WTC11 (cell line): Measurements from ENCODE around the gene TRAF3IP1. TPM values are rescaled to one million over a fixed set of nuclear protein-coding genes. Genes with fewer than 3 reads are reported as not detected.

ENCODE experiments used
- ATAC-seq: fragments of 200-7000 bp; cut with Tn5 transposase; 2 replicates; pipeline ENCODE4 v1.10.0; 2021; ENCODE audit warnings: mild to moderate bottlenecking, moderate library complexity
- CTCF ChIA-PET: fragments of 300-600 bp; sonication (Branson Sonifier 250); formaldehyde crosslinking; loops from one replicate; lab custom pipeline; 2021; ENCODE audit warnings: antibody characterized with exemption; lab: Charles Lee
- POLR2A ChIA-PET: fragments of 350-600 bp; sonication (Branson Sonifier 250); formaldehyde crosslinking; loops from one replicate; lab custom pipeline; 2021; ENCODE audit warnings: antibody characterized with exemption; lab: Charles Lee
- DNase-seq: peaks from one replicate; pipeline ENCODE4 v3.0.0; 2021; ENCODE audit warnings: low spot score
- H3K27ac Mint-ChIP-seq: 2 replicates; pipeline ENCODE4 v1.8.0; 2021; ENCODE audit warnings: mixed read lengths
- H3K27me3 Mint-ChIP-seq: 2 replicates; pipeline ENCODE4 v1.8.0; 2021; ENCODE audit warnings: low read depth, mild to moderate bottlenecking, moderate library complexity, mixed read lengths
- H3K36me3 Mint-ChIP-seq: 2 replicates; pipeline ENCODE4 v1.8.0; 2021; ENCODE audit warnings: mixed read lengths
- H3K4me1 Mint-ChIP-seq: 2 replicates; pipeline ENCODE4 v1.8.0; 2022; ENCODE audit warnings: mixed read lengths
- H3K4me3 Mint-ChIP-seq: 2 replicates; pipeline ENCODE4 v1.8.0; 2021; ENCODE audit warnings: mild to moderate bottlenecking, moderate library complexity, mixed read lengths
- H3K9me3 Mint-ChIP-seq: 2 replicates; pipeline ENCODE4 v1.8.0; 2021; ENCODE audit warnings: mixed read lengths
- ATF1 ChIP-seq: sonication (generic); formaldehyde crosslinking; IDR thresholded peaks from 2 replicates; pipeline ENCODE4 v1.8.1; 2023; ENCODE audit warnings: mild to moderate bottlenecking, moderate library complexity, missing genetic modification reagents
- ATF2 ChIP-seq: sonication (generic); formaldehyde crosslinking; IDR thresholded peaks from 2 replicates; pipeline ENCODE4 v1.8.1; 2022; ENCODE audit warnings: low read depth, missing genetic modification reagents, borderline replicate concordance
- ATF3 ChIP-seq: sonication (generic); formaldehyde crosslinking; conservative IDR thresholded peaks from 2 replicates; pipeline ENCODE4 v1.8.1; 2022; ENCODE audit warnings: mild to moderate bottlenecking, missing genetic modification reagents
- CBFB ChIP-seq: sonication (generic); formaldehyde crosslinking; IDR thresholded peaks from 2 replicates; pipeline ENCODE4 v1.8.1; 2022; ENCODE audit warnings: mild to moderate bottlenecking, low read depth, missing genetic modification reagents
- CREM ChIP-seq: sonication (generic); formaldehyde crosslinking; IDR thresholded peaks from 2 replicates; pipeline ENCODE4 v1.8.1; 2022; ENCODE audit warnings: mild to moderate bottlenecking, missing genetic modification reagents, moderate library complexity
- EMX1 ChIP-seq: fragments of 250-450 bp; sonication (Bioruptor Pico); IDR thresholded peaks from 2 replicates; pipeline ENCODE4 v1.8.0; 2021; ENCODE audit warnings: mild to moderate bottlenecking
- FOXJ3 ChIP-seq: sonication (generic); formaldehyde crosslinking; IDR thresholded peaks from 2 replicates; pipeline ENCODE4 v1.9.0; 2021; ENCODE audit warnings: missing genetic modification reagents, mild to moderate bottlenecking, borderline replicate concordance
- FOXP4 ChIP-seq: sonication (generic); formaldehyde crosslinking; IDR thresholded peaks from 2 replicates; pipeline ENCODE4 v1.8.0; 2022; ENCODE audit warnings: mild to moderate bottlenecking, missing genetic modification reagents
- KAT7 ChIP-seq: sonication (generic); formaldehyde crosslinking; IDR thresholded peaks from 2 replicates; pipeline ENCODE4 v1.8.1; 2023; ENCODE audit warnings: missing genetic modification reagents, mild to moderate bottlenecking, borderline replicate concordance
- MAX ChIP-seq: sonication (generic); formaldehyde crosslinking; IDR thresholded peaks from 2 replicates; pipeline ENCODE4 v1.8.0; 2022; ENCODE audit warnings: mild to moderate bottlenecking, missing genetic modification reagents
- NFE2L1 ChIP-seq: sonication (generic); formaldehyde crosslinking; IDR thresholded peaks from 2 replicates; pipeline ENCODE4 v1.8.1; 2023; ENCODE audit warnings: missing genetic modification reagents
- NFYB ChIP-seq: sonication (generic); formaldehyde crosslinking; conservative IDR thresholded peaks from 2 replicates; pipeline ENCODE4 v1.8.0; 2022; ENCODE audit warnings: low read depth, missing genetic modification reagents
- NR1H2 ChIP-seq: sonication (generic); formaldehyde crosslinking; IDR thresholded peaks from 2 replicates; pipeline ENCODE4 v1.9.0; 2021; ENCODE audit warnings: mild to moderate bottlenecking, moderate library complexity, missing genetic modification reagents
- NR3C1 ChIP-seq: sonication (generic); formaldehyde crosslinking; conservative IDR thresholded peaks from 2 replicates; pipeline ENCODE4 v1.8.1; 2023; ENCODE audit warnings: low read depth, mild to moderate bottlenecking, missing genetic modification reagents
- PREB ChIP-seq: sonication (generic); formaldehyde crosslinking; IDR thresholded peaks from 2 replicates; pipeline ENCODE4 v1.8.1; 2022; ENCODE audit warnings: mild to moderate bottlenecking, missing genetic modification reagents, moderate library complexity, borderline replicate concordance
- RORB ChIP-seq: fragments of 250-450 bp; sonication (Bioruptor Pico); IDR thresholded peaks from 2 replicates; pipeline ENCODE4 v1.9.0; 2021; ENCODE audit warnings: mild to moderate bottlenecking
- SMAD3 ChIP-seq: sonication (generic); formaldehyde crosslinking; IDR thresholded peaks from 2 replicates; pipeline ENCODE4 v1.8.0; 2022; ENCODE audit warnings: missing genetic modification reagents, mild to moderate bottlenecking, borderline replicate concordance
- SMAD4 ChIP-seq: sonication (generic); formaldehyde crosslinking; IDR thresholded peaks from 2 replicates; pipeline ENCODE4 v1.8.0; 2022; ENCODE audit warnings: mild to moderate bottlenecking, missing genetic modification reagents
- TCF7 ChIP-seq: sonication (generic); formaldehyde crosslinking; IDR thresholded peaks from 2 replicates; pipeline ENCODE4 v1.8.0; 2022; ENCODE audit warnings: mild to moderate bottlenecking, low read depth, missing genetic modification reagents, moderate library complexity
- TEAD1 ChIP-seq: sonication (generic); formaldehyde crosslinking; IDR thresholded peaks from 2 replicates; pipeline ENCODE4 v1.8.0; 2022; ENCODE audit warnings: mild to moderate bottlenecking, missing genetic modification reagents
- USF2 ChIP-seq: sonication (generic); formaldehyde crosslinking; IDR thresholded peaks from 2 replicates; pipeline ENCODE4 v1.8.1; 2023; ENCODE audit warnings: mild to moderate bottlenecking, missing genetic modification reagents, moderate library complexity
- ZNF423 ChIP-seq: fragments of 250-450 bp; sonication (Bioruptor Pico); IDR thresholded peaks from 2 replicates; pipeline ENCODE4 v2.1.2; 2022; ENCODE audit warnings: mild to moderate bottlenecking, moderate library complexity
- total RNA-seq: library from RNA; stranded (reverse); gene quantifications from 3 replicates; pipeline ENCODE4 v1.2.3, GENCODE V29; 2021
- TF ChIP-seq, protein P1 (sequence below): sonication (generic); formaldehyde crosslinking; IDR thresholded peaks from 2 replicates; pipeline ENCODE4 v1.8.0; 2022; ENCODE audit warnings: mild to moderate bottlenecking, missing genetic modification reagents
- TF ChIP-seq, protein P2 (sequence below): sonication (generic); formaldehyde crosslinking; IDR thresholded peaks from 2 replicates; pipeline ENCODE4 v1.8.1; 2023; ENCODE audit warnings: mild to moderate bottlenecking, missing genetic modification reagents, moderate library complexity

Gene TRAF3IP1
- total RNA-seq, 1 experiment from 2014 or later: 18.7 TPM

GRCh38 chr2:238352361-238352760 is 32.0 kb downstream of the TRAF3IP1 start:
- CTCF ChIA-PET: interaction anchor here (1.4 kb wide), 1 partner anchor 16 kb away, joined by 4 read pairs; no protein-coding TSS in a partner anchor
- ATAC-seq: no peak

GRCh38 chr2:238358769-238359168 is 38.5 kb downstream of the TRAF3IP1 start:
- H3K27me3 Mint-ChIP-seq: no peaks in the 10 kb centered on the region
- ChIA-PET POLR2A (no interaction called here), CTCF (no interaction called here)
- H3K9me3 Mint-ChIP-seq: peaks cover 11% of the 10 kb centered on the region
- H3K4me3 Mint-ChIP-seq: no peak overlapping the region
- no peaks in the 10 kb centered on the region for H3K4me1 Mint-ChIP-seq
- H3K27ac Mint-ChIP-seq: no peak overlapping the region
- peaks cover 24% of the 10 kb centered on the region for H3K36me3 Mint-ChIP-seq
- DNase-seq (no peak), ATAC-seq (no peak)
- TF ChIP-seq MAX (CRISPR knock-in tag): no peak
- TF ChIP-seq ATF3 (CRISPR knock-in tag): no peak
- no peak for TF ChIP-seq NFYB (CRISPR knock-in tag)
- TF ChIP-seq TCF7 (CRISPR knock-in tag): no peak
- TF ChIP-seq EMX1 (CRISPR knock-in tag): no peak
- no peak for TF ChIP-seq ZNF423 (CRISPR knock-in tag)
- TF ChIP-seq FOXP4 (CRISPR knock-in tag): no peak

More at GRCh38 chr2:238352361-238352760, 32.0 kb downstream of the TRAF3IP1 start:
- Mint-ChIP-seq H3K27ac (no peak overlapping the region), H3K36me3 (peaks cover 12% of the 10 kb centered on the region), H3K4me1 (no peaks in the 10 kb centered on the region), H3K9me3 (no peaks in the 10 kb centered on the region), H3K4me3 (no peak overlapping the region), H3K27me3 (no peaks in the 10 kb centered on the region)
- no peak for DNase-seq
- POLR2A ChIA-PET: no interaction called here
- no peak for TF ChIP-seq CREM (CRISPR knock-in tag)
- TF ChIP-seq FOXP4 (CRISPR knock-in tag): no peak
- no peak for TF ChIP-seq TEAD1 (CRISPR knock-in tag)
- TF ChIP-seq PREB (CRISPR knock-in tag): no peak
- TF ChIP-seq SMAD3 (CRISPR knock-in tag): no peak
- no peak for TF ChIP-seq NR1H2 (CRISPR knock-in tag)
- TF ChIP-seq, protein P1, sequence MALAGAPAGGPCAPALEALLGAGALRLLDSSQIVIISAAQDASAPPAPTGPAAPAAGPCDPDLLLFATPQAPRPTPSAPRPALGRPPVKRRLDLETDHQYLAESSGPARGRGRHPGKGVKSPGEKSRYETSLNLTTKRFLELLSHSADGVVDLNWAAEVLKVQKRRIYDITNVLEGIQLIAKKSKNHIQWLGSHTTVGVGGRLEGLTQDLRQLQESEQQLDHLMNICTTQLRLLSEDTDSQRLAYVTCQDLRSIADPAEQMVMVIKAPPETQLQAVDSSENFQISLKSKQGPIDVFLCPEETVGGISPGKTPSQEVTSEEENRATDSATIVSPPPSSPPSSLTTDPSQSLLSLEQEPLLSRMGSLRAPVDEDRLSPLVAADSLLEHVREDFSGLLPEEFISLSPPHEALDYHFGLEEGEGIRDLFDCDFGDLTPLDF (CRISPR knock-in tag): no peak
- TF ChIP-seq ATF1 (CRISPR knock-in tag): no peak
- no peak for TF ChIP-seq USF2 (CRISPR knock-in tag)
- no peak for TF ChIP-seq NR3C1 (CRISPR knock-in tag)
- no peak for TF ChIP-seq SMAD4 (CRISPR knock-in tag)
- no peak for TF ChIP-seq NFE2L1 (CRISPR knock-in tag)
- TF ChIP-seq, protein P2, sequence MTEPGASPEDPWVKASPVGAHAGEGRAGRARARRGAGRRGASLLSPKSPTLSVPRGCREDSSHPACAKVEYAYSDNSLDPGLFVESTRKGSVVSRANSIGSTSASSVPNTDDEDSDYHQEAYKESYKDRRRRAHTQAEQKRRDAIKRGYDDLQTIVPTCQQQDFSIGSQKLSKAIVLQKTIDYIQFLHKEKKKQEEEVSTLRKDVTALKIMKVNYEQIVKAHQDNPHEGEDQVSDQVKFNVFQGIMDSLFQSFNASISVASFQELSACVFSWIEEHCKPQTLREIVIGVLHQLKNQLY: no peak
- TF ChIP-seq FOXJ3 (CRISPR knock-in tag): no peak
- no peak for TF ChIP-seq RORB (CRISPR knock-in tag)
- no peak for TF ChIP-seq ATF2 (CRISPR knock-in tag)
- no peak for TF ChIP-seq CBFB
- no peak for TF ChIP-seq KAT7 (CRISPR knock-in tag)
